Mesothelial cell of epicardium (in vitro differentiated cells): ENCODE data around the gene SH3BGRL3. TPM values are rescaled to one million over a fixed set of nuclear protein-coding genes. Genes with fewer than 3 reads are reported as not detected.

Source experiments
- DNase-seq, 2 experiments: peaks; one replicate each; pipeline ENCODE4 v3.0.0; 2021; ENCODE audit warnings: low spot score in 2 of 2; ENCODE audit not compliant: unreplicated experiment in 2 of 2
- H3K27ac Mint-ChIP-seq: 2 replicates; pipeline ENCODE4 v1.8.0; 2021; ENCODE audit warnings: mixed read lengths
- H3K27me3 Mint-ChIP-seq: 2 replicates; pipeline ENCODE4 v1.8.0; 2021; ENCODE audit warnings: low read depth, mixed read lengths
- H3K36me3 Mint-ChIP-seq: 2 replicates; pipeline ENCODE4 v1.8.0; 2021; ENCODE audit warnings: mixed read lengths
- H3K4me1 Mint-ChIP-seq: 2 replicates; pipeline ENCODE4 v1.8.0; 2021; ENCODE audit warnings: mixed read lengths
- H3K4me3 Mint-ChIP-seq: 2 replicates; pipeline ENCODE4 v1.8.0; 2021; ENCODE audit warnings: mild to moderate bottlenecking, moderate library complexity, mixed read lengths
- H3K9me3 Mint-ChIP-seq: 2 replicates; pipeline ENCODE4 v1.8.0; 2021; ENCODE audit warnings: mixed read lengths
- CTCF ChIP-seq: fragments of 200-600 bp; sonication (generic); IDR thresholded peaks from one replicate; pipeline ENCODE4 v1.5.0; 2021; ENCODE audit warnings: antibody characterized with exemption; ENCODE audit not compliant: unreplicated experiment
- total RNA-seq: library from RNA; stranded (reverse); gene quantifications from 3 replicates; pipeline ENCODE4 v1.2.1, GENCODE V29; 2021

SH3BGRL3 gene
- total RNA-seq, 1 donor from 2014 or later: 35.6 TPM

GRCh38 chr1:26283279-26283853 is 3.5 kb downstream of the SH3BGRL3 start:
- H3K4me3 Mint-ChIP-seq: no peak overlapping the region
- H3K27ac Mint-ChIP-seq: peak overlapping the region; percentile 54
- peaks cover 1% of the 10 kb centered on the region for H3K36me3 Mint-ChIP-seq
- H3K27me3 Mint-ChIP-seq: no peaks in the 10 kb centered on the region
- H3K4me1 Mint-ChIP-seq: peaks cover 28% of the 10 kb centered on the region
- DNase-seq: no peak
- no peak for TF ChIP-seq CTCF
- H3K9me3 Mint-ChIP-seq: no peaks in the 10 kb centered on the region

DNA sequence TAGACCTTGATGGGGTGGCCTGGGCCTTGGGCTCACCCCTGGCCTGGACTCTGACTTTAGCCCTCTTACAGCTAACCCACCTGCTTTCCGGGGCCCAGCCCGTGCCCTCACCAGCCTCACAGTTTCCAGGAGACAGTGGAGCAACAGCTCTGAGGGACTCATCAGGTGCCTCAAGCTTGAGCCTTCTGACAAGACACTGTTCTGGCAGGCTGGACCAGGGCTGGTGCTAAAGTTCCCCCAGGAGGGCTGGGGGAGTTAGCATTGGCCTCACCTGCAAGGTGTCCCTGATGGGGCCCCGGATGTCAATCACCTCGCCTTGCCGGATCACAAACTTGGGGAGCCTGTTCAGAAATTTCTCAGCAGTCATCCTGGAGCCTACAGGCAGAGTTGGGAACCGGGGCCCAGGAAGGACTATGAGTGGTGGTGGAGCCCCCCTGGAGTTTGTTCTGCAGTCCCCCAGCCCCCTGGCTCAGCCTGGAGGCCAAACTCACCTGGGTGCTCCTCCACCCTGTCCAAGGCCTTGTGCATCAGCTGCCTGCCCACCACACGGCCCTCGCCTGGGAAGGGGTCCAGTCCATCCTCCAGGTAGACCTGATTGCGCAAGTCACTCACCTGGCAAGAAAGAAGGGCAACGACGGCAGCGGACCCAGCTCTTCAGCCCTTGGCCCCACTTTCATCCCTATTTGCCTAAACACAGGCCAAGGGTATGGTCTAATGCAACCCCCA is 4.1 kb downstream of the SH3BGRL3 start:
- H3K4me3 Mint-ChIP-seq: no peak overlapping the region
- TF ChIP-seq CTCF: no peak
- H3K4me1 Mint-ChIP-seq: peaks cover 24% of the 10 kb centered on the region
- DNase-seq: no peak
- no peaks in the 10 kb centered on the region for H3K36me3 Mint-ChIP-seq
- H3K27me3 Mint-ChIP-seq: no peaks in the 10 kb centered on the region
- no peak overlapping the region for H3K27ac Mint-ChIP-seq
- no peaks in the 10 kb centered on the region for H3K9me3 Mint-ChIP-seq

- no peaks in the 10 kb centered on the region for H3K27me3 Mint-ChIP-seq
- H3K9me3 Mint-ChIP-seq: no peaks in the 10 kb centered on the region
- no peak overlapping the region for H3K4me3 Mint-ChIP-seq
- DNase-seq: peak in 1 of 2 experiments; percentile 74
- peak; percentile 61 for TF ChIP-seq CTCF
- H3K4me1 Mint-ChIP-seq: peaks cover 17% of the 10 kb centered on the region
- no peaks in the 10 kb centered on the region for H3K36me3 Mint-ChIP-seq
- H3K27ac Mint-ChIP-seq: no peak overlapping the region
Observed at GRCh38 chr1:26284597-26285347, 4.9 kb downstream of the SH3BGRL3 start.

DNA sequence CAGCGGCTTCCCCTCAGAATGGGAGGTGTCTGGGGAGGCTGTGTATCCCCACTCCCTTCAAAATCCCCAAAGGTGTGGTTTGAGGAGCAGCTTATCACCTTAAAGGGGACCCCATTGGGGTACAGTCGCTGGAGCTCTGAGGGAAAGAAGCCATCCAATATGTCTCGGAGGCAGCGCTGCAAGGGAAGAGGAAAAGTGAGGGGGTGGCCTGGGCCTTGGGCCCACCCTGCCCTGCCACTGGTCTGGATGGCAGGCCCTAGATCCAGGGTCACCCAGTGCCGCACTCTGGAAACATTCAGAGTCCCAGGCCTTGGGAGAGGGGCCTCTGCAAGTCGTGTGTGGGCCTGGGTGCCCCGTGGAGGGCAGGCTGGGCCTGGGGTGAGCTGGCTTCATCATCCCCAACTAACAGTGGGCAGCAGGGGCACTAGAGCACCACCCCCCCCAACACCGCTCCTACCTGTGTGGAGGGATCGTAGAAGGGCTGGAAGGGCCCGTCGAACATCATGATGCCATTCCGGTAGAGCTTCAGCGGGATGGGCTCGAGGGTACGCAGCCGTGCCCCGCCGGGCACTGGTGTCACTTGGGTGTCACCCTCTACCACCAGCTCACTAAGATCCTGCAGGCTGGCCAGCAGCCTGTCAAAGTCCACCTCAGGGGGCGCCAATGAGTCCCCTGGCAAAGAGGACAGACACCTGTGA is 5.6 kb downstream of the SH3BGRL3 start:
- no peak for DNase-seq
- no peak for TF ChIP-seq CTCF
- Mint-ChIP-seq H3K27ac (no peak overlapping the region), H3K27me3 (no peaks in the 10 kb centered on the region), H3K36me3 (no peaks in the 10 kb centered on the region), H3K9me3 (no peaks in the 10 kb centered on the region), H3K4me1 (peaks cover 15% of the 10 kb centered on the region), H3K4me3 (no peak overlapping the region)

GRCh38 chr1:26286064-26286416 is 6.2 kb downstream of the SH3BGRL3 start:
- TF ChIP-seq CTCF: no peak
- DNase-seq: no peak
- no peak overlapping the region for H3K4me3 Mint-ChIP-seq
- H3K9me3 Mint-ChIP-seq: no peaks in the 10 kb centered on the region
- no peaks in the 10 kb centered on the region for H3K27me3 Mint-ChIP-seq
- H3K27ac Mint-ChIP-seq: no peak overlapping the region
- peaks cover 12% of the 10 kb centered on the region for H3K4me1 Mint-ChIP-seq
- H3K36me3 Mint-ChIP-seq: no peaks in the 10 kb centered on the region
